Smooth muscle cell (in vitro differentiated cells): ENCODE measurements around the gene SEC14L5. TPM values are rescaled to one million over a fixed set of nuclear protein-coding genes. Genes with fewer than 3 reads are reported as not detected.
A peak's percentile ranks its signal among the peaks of the same experiment; 100 is the strongest.

Experiments used
- DNase-seq: peaks from one replicate; lab custom pipeline; 2025; ENCODE audit not compliant: unreplicated experiment; lab: John Stamatoyannopoulos, UW
- H2AFZ ChIP-seq: fragments of 200-600 bp; sonication (generic); 2 replicates; pipeline ENCODE4 v1.6.0; 2016; ENCODE audit warnings: antibody characterized with exemption, low read depth, mild to moderate bottlenecking
- H3F3A ChIP-seq: fragments of 200-600 bp; sonication (generic); 2 replicates; pipeline ENCODE4 v1.6.0; 2017; ENCODE audit warnings: antibody characterized with exemption, low read depth
- H3K27ac ChIP-seq: fragments of 200-600 bp; sonication (generic); 2 replicates; pipeline ENCODE4 v1.5.1; 2016; ENCODE audit warnings: low read depth, mild to moderate bottlenecking
- H3K27me3 ChIP-seq: fragments of 200-600 bp; sonication (generic); 2 replicates; pipeline ENCODE4 v1.6.1; 2016; ENCODE audit warnings: low read depth, mild to moderate bottlenecking
- H3K36me3 ChIP-seq: fragments of 200-600 bp; sonication (generic); 2 replicates; pipeline ENCODE4 v1.5.1; 2016; ENCODE audit warnings: low read depth
- H3K4me1 ChIP-seq: fragments of 200-600 bp; sonication (generic); 2 replicates; pipeline ENCODE4 v1.5.1; 2016; ENCODE audit warnings: low read depth
- H3K4me2 ChIP-seq: fragments of 200-600 bp; sonication (generic); 2 replicates; pipeline ENCODE4 v1.6.0; 2016; ENCODE audit warnings: mild to moderate bottlenecking
- H3K4me3 ChIP-seq: fragments of 200-600 bp; sonication (generic); 2 replicates; pipeline ENCODE4 v1.5.1; 2016; ENCODE audit warnings: mild to moderate bottlenecking
- H3K79me2 ChIP-seq: fragments of 200-600 bp; sonication (generic); 2 replicates; pipeline ENCODE4 v1.6.0; 2016; ENCODE audit warnings: low read depth, mild to moderate bottlenecking
- H3K9ac ChIP-seq: fragments of 200-600 bp; sonication (generic); 2 replicates; pipeline ENCODE4 v1.6.0; 2016; ENCODE audit warnings: low read depth
- H3K9me3 ChIP-seq: fragments of 200-600 bp; sonication (generic); replicated peaks from 2 replicates; pipeline ENCODE4 v1.5.1; 2016; ENCODE audit warnings: low read depth
- H4K20me1 ChIP-seq: fragments of 200-600 bp; sonication (generic); 2 replicates; pipeline ENCODE4 v1.6.0; 2016; ENCODE audit warnings: low read depth
- CTCF ChIP-seq: fragments of 200-600 bp; sonication (generic); IDR thresholded peaks from 2 replicates; pipeline ENCODE4 v1.5.1; 2017; ENCODE audit warnings: borderline replicate concordance, mild to moderate bottlenecking, antibody characterized with exemption; ENCODE audit not compliant: insufficient read depth, poor library complexity, severe bottlenecking
- WGBS: methylation state at CpG from one replicate; pipeline ENCODE4 v1.1.7; 2016; ENCODE audit warnings: low lambda C conversion rate; 5-methylcytosine and 5-hydroxymethylcytosine counted together
- polyA plus RNA-seq: library from polyadenylated mRNA; unstranded; fragments of >200 nt; fragmentation: Nextera tagmentation; extraction: Ambion mirVana; gene quantifications from 2 replicates; pipeline ENCODE4 v1.2.1, GENCODE V29; 2016
- total RNA-seq: library from RNA; depleted of rRNA; stranded (reverse); fragments of >200 nt; gene quantifications from 2 replicates; pipeline ENCODE4 v1.2.3, GENCODE V29; 2014

The SEC14L5 gene
- total and polyA plus RNA-seq, 2 experiments from 2014 or later, result not detected

GRCh38 chr16:5058476-5058875 is 100.3 kb downstream of the SEC14L5 start:
- Histone ChIP-seq H2AFZ (no peak overlapping the region), H3K4me1 (peaks cover 9% of the 10 kb centered on the region), H3K27me3 (no peaks in the 10 kb centered on the region), H3K9ac (no peak overlapping the region), H3F3A (no peaks in the 10 kb centered on the region), H4K20me1 (no peaks in the 10 kb centered on the region), H3K4me2 (no peak overlapping the region), H3K36me3 (no peaks in the 10 kb centered on the region), H3K79me2 (no peaks in the 10 kb centered on the region), H3K9me3 (no peaks in the 10 kb centered on the region), H3K27ac (no peak overlapping the region), H3K4me3 (no peak overlapping the region)
- peak; percentile 17 for TF ChIP-seq CTCF
- no peak for DNase-seq
- 12% methylated on average over 7 of the region's 7 CpGs for WGBS

- H3K79me2 ChIP-seq, result no peaks in the 10 kb centered on the region
- no peaks in the 10 kb centered on the region for H3K9me3 ChIP-seq
- TF ChIP-seq CTCF, result no peak
- H2AFZ ChIP-seq, result no peak overlapping the region
- H4K20me1 ChIP-seq, result no peaks in the 10 kb centered on the region
- no peak for DNase-seq
- no peaks in the 10 kb centered on the region for H3K36me3 ChIP-seq
- no peak overlapping the region for H3K27ac ChIP-seq
- WGBS, result 75% methylated on average over 6 of the region's 6 CpGs
- no peaks in the 10 kb centered on the region for H3F3A ChIP-seq
- peaks cover 9% of the 10 kb centered on the region for H3K4me1 ChIP-seq
- no peak overlapping the region for H3K4me2 ChIP-seq
- H3K9ac ChIP-seq, result no peak overlapping the region
- H3K4me3 ChIP-seq, result no peak overlapping the region
- H3K27me3 ChIP-seq, result no peaks in the 10 kb centered on the region
Measured at GRCh38 chr16:5059386-5060072, 101.4 kb downstream of the SEC14L5 start.

- Histone ChIP-seq H3K4me1 (peaks cover 9% of the 10 kb centered on the region), H3F3A (no peaks in the 10 kb centered on the region), H3K27me3 (no peaks in the 10 kb centered on the region), H3K9me3 (no peaks in the 10 kb centered on the region), H4K20me1 (no peaks in the 10 kb centered on the region), H3K27ac (no peak overlapping the region), H3K4me3 (no peak overlapping the region), H2AFZ (no peak overlapping the region), H3K4me2 (no peak overlapping the region), H3K36me3 (no peaks in the 10 kb centered on the region), H3K9ac (no peak overlapping the region), H3K79me2 (no peaks in the 10 kb centered on the region)
- 67% methylated on average over 8 of the region's 10 CpGs for WGBS
- TF ChIP-seq CTCF, result no peak
- no peak for DNase-seq
Measured at GRCh38 chr16:5060073-5060641, 102.0 kb downstream of the SEC14L5 start.

- H3K4me3 ChIP-seq, result no peak overlapping the region
- no peaks in the 10 kb centered on the region for H3F3A ChIP-seq
- no peaks in the 10 kb centered on the region for H3K36me3 ChIP-seq
- H3K27me3 ChIP-seq, result no peaks in the 10 kb centered on the region
- no peak overlapping the region for H3K9ac ChIP-seq
- H3K4me2 ChIP-seq, result no peak overlapping the region
- no peak overlapping the region for H2AFZ ChIP-seq
- no peak for TF ChIP-seq CTCF
- H3K4me1 ChIP-seq, result peaks cover 9% of the 10 kb centered on the region
- 88% methylated on average over 11 of the region's 11 CpGs for WGBS
- H3K27ac ChIP-seq, result no peak overlapping the region
- H3K79me2 ChIP-seq, result no peaks in the 10 kb centered on the region
- H4K20me1 ChIP-seq, result no peaks in the 10 kb centered on the region
- H3K9me3 ChIP-seq, result no peaks in the 10 kb centered on the region
- no peak for DNase-seq
Measured at GRCh38 chr16:5062051-5062450, 103.9 kb downstream of the SEC14L5 start.
